NCI-H446 treated with DMSO at 0.1 percent for 48 hours (cell line): ENCODE measurements around the gene CLEC10A.
"Not testable (repeated sequence)": the region's sequence is repeated elsewhere in the genome, so short reads cannot be mapped to it uniquely, and the experiment has no call there.

Experiments used
- DNase-seq: peaks from one replicate; lab custom pipeline; 2025; lab: John Stamatoyannopoulos, UW

The CLEC10A gene

DNA sequence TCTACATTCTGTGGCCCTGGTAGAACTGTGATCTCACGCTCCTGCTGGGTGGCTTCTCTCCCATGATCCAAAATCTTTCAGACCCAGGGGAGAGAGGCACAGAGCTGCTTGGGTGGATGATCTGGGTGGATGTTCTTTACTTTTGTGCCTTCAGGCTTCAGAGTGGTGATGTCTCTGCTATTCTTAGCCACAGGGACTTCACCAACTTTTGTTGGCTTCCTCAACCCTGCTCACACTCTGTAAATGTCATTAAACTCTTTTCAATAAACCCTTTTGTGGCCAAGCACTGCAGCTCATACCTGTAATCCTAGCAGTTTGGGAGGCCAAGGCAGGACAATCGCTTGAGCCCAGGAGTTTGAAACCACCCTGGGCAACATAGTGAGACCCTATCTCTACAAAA lies 7.6 kb downstream of the CLEC10A start:
- DNase-seq = no peak

DNA sequence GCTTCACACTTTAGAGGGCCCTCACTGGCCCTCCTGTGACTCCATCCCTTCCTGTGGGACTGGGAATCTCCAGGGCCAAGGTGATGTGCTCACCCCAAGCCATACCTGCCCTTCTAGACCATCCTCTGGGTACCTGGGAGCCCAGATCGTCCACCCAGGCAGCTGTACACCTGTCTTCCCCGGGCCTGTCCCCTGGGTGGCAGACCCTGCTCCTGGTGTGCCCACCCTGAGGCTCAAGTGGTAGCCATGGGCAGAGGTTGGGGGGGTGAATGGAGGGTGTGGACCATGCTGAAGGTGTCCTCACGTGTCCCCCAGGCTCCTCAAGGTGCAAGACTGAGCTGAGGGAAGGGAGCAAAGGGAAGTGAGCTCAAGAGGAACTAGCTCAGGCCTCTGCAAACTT lies 9.3 kb downstream of the CLEC10A start:
- no peak for DNase-seq

DNA sequence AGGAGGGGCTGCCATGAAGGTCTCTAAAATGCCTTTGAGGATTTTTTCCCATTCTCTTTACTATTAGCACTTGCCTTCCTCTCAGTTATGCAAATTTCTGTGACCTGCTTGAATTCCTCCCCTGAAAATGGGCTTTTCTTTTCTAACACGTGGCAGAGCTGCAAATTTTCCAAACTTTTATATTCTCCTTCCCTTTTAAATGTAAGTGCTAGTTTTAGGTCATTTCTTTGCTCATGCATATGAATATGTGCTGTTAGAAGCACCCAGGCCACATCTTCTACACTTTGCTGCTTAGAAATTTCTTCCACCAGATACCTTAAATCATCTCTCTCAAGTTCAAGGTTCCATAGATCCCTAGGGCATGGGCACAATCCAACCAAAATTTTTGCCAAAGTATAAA lies 11.8 kb downstream of the CLEC10A start:
- DNase-seq = no peak

DNA sequence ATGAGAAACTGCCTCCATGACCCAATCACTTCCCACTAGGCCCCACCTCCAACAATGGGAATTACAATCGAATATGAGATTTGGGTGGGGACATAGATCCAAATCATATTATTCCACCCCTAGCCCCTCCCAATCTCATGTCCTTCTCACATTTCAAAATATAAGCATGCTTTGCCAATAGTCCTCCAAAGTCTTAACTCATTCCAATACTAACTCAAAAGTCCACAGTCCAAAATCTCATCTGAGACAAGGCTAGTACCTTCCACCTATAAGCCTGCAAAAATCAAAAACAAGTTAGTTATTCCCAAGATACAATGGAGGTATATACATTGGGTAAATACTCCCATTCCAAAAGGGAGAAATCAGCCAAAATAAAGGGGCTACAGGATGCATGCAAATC lies 12.9 kb downstream of the CLEC10A start:
- DNase-seq = no peak

DNA sequence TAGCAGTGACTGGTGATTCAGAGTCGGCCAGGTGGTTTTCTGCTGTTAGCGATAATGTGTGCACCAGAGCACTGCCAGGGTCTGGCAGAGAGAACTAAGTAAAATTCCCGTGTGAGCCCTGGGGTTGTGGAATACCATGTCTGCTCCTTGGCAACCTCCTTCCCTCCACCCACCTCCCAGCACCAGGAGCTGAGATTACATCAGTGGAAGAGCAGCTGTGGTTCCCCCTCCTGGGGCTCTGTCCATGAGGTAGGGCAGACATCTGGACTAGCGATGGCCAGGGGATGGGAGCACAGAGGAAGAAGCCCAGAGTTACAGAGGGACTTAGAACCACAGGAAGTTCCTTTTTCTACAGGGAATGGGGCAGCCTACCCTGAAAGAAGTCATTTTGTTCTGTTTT lies 15.8 kb downstream of the CLEC10A start:
- no peak for DNase-seq

DNA sequence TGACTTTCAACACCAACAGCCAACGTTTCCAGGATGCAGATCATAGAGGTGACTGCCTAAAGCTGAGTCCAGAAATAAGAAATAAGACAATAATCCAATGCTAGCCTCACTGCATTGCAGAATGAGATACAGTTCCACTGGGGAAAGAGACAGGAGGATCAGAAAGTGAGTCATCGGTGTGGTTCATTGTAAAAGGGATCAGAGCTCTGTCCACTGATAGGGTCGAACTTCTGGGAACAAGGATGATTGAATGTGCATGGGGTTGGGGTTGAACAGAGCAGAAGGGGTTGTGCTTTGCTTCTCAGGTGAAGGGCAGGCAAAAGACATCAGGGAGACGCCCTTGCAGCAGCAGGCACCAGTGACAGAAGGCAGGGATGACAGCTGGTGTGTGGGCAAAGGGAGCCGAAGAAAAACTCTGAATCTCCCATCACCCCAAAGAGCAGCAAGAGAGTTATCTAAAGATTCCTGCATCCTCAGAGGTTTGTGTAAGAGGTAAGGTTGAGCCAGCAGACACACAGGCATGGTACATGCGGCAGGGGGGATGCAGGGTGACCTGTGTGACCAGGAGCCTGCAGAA lies 16.4 kb downstream of the CLEC10A start:
- DNase-seq = no peak

DNA sequence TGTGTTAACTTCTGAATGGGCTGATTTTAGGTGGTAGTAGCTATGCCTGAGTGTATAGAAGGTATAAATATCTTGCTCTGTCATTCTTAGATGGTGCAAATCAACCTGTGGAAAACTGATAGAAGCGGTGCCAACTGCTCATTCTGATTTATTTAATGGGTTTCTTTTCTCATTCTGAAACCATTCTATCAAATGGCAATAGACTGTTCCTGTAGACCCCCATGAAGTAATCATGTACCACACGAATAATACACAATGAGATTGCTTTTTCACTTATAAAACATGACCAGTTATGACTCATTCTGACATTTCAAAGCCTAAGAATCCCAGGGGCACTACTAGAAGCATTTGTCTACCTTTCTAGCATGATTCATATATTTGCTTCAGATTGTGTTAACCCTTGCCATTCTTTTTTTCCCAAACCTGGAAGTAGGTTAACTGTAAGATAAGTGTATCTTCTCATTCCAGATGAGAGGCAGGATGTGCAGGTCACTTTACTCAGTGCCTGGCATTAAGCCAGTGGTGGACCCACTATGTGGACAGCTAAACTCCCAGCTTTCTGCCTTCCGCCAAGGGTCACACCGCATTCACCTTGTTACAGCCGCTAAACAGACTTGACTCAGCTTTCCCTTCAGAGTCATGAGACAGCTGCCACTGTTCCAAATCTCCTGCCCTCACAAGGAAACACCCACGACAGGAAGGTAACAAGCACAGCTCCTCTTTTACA lies 19.7 kb downstream of the CLEC10A start:
- no peak for DNase-seq

DNA sequence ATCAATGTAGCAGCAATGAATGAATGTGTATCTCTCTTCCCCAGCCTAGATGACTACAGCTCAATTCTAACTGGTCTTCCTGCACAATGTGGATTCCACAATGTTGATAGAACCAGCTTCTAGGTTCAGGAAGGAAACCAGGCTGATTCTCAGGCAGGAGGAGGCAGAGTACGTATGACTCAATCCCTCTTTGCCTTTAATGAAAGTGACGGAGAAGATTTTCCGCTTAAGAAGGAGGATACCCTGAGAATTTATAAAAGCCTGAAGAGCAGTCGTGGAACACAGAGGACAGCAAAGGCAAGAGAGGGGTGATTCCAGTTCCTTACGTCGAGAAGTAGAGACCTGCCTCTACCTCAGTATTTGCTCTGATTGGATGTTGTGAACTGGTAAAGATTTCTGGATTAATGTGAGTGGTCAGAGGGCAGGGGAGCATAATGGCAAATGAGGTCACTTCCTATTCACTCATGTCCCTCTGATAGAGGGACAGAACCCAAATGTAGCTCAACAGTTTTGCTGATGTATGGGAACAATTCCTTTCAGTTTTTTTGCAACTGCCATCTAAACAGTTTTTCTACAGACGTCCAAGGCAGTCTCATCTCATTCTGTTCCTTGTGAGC lies 21.1 kb downstream of the CLEC10A start:
- DNase-seq = no peak

DNA sequence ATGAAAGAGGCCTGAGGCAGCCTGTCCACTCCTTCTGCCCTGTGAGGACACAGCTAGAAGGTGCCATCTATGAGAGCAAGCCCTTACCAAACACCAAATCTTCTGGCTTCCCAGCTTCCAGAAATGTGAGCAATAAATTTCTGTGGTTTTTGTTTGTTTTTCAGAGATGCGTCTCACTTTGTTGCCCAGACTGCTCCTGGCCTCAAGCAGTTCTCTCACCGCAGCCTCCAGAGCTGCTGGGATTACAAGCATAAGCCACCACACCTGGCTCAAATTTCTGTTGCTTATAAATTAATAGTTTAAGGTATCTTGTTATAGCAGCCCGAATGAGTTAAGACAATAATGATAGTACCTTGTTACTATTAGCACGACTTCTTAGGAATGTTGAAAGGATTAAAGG lies 23.7 kb downstream of the CLEC10A start:
- DNase-seq = no peak

DNA sequence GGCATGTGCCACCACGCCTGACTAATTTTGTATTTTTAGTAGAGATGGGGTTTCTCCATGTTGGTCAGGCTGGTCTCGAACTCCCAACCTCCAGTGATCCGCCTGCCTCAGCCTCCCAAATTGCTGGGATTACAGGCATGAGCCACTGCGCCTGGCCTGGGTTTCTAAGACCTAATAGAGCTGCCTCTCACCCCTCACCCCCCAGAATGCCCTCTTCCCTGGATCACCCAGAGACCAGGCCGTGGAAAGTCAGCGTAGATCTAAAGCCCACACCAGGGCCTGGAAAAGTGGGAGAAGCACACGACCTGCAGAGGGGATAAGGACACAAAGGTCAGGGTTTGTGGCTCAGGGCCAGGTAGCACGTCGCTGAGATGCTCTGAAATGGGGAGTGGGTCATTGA lies 29.5 kb downstream of the CLEC10A start:
- DNase-seq = not testable (repeated sequence)

DNA sequence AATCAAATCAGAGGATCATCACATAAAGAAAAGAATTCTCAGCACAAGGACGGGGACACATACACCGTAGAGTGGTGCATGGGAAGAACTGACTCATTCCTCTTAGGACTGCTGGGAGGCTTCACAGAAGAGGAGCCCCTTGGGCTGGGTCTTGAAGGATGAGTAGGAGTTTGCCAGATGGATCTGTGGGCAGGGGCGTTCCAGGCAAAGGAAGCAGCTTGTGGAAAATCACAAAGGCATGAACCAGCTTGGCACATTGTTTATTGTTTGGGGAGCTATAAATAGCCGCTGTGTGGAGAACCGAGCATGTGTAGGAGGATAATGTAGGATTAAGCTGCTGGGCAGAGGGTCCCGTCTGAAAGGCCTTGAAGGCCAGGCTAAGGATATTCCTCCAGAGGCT lies 31.1 kb downstream of the CLEC10A start:
- DNase-seq = no peak

DNA sequence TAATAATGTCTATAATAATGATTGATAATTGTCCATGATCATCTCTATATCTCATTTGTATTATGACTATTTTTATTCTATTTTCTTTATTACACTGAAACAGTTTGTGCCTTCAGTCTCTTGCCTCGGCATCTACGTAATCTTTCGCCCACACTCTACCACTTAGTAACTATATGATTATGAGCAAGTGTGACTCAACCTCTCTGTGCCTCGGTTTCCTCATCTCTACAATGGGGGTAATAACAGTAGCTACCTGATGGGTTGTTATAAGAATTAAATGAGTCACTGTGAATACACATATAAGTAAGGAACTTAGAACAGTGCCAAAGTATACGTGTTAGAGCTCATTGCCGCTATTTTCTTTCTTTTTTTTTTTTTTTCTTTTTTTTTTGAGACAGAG lies 32.5 kb downstream of the CLEC10A start:
- no peak for DNase-seq

DNA sequence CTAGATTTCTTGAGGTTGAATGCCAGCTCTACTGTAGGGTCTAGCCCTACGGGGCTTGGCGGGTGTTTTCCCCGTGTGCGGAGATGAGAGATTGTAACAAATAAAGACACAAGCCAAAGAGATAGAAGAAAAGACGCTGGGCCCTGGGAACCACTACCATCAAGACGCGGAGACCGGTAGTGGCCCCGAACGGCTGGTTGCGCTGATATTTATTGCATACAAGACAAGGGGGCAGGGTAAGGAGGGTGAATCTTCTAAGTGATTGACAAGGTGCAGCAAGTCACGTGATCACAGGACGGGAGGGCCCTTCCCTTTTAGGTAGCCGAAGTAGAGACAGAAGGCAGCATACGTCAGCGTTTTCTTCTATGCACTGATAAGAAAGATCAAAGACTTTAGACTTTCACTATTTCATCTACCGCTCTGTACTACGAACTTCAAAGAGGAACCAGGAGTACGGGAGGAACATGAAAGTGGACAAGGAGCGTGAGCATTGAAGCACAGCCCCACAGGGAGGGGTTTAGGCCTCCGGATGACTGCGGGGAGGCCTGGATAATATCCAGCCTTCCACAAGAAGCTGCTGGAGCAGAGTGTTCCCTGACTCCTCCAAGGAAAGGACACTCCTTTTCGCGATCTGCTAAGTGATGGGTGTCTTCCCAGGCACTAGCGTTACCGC lies 33.2 kb downstream of the CLEC10A start:
- not testable (repeated sequence) for DNase-seq

DNA sequence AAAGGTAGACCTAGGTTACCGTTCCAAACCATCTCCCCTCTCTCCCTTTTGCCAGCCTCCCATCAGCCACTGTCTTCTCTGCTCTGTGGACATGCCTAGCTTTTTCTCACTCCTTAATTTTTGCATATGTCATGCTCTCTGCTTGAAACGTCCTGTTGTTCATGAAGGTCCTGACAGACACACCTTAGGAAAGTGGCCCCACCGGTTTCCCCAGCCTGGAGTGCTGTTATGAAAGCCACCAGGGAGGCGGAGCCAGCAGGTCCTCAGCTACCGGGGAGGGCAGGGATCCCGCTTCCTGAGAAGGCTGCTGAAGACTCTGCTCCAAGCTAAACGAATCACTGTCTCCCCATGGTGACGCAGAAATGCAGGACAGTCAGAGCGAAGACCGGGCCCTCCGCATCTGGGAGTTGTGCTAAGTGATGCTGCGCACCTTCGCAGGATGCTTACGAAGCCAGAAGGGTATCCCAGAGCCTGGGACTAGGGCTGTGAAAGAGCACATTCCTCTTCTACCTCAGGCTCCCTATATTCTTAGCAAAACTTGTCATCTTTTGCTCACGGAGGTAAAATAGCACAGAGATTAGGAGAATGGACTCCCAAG lies 33.8 kb downstream of the CLEC10A start:
- DNase-seq = no peak

DNA sequence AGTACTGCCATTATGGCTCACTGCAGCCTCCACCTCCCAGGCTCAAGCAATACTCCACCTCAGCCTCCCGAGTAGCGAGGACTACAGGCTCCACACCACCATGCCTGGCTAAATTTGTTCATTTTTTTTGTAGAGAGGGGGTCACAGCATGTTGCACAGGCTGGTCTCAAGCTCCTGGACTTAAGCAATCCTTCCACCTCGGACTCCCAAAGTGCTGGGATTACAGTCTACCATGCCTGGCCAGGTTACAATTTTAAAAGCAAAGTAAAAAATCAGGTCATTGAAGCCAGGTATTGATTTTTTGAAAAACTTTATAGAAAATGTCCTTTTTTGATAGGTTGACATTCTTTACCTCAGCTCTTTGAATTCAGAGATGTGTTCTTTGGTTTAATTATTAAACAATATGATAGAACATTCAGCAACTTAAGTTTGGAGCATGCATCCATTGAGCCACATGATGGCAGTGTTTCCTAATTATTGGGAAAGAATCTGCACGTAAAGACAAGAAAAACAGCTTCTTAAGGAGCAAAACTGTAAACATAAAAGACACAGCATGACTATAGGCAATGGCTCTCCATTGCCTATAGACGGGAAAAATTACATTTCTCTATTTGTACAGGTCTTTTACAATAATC lies 34.4 kb downstream of the CLEC10A start:
- peak; percentile 27 for DNase-seq

DNA sequence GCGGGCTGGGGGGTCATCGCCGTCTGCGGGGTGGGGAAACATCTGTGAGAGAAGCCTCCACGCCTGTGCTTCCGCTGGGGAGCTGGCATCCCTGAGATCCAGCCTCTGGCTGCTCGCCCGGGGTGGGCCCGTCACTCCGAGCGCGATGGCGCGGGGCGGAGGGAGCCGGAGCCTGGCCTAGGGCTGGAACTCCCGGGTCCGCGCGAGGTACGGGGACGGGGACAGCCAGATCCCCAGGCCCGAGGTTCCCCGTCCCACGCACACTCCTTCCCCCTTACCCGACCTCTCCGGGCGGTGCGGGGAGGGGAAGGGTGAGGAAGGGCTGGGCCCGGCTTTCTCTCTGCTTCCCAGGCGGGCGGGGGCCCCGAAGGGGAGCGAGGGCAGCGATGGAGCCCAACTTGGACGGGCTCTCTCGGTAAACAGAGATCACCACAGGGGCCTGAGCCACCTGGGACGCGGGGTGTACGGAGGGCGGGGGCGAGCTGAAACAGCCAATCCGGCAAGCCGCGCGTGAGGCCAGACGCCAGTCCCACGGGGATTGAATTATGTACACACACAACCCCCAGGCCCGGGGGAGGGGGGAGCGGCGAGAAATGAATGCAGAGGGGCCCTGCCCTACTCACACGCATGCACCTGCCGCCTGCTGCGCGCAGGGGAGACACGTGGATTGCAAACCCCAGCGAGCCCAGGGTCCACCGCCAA lies 36.4 kb downstream of the CLEC10A start, which contains the start of gene SLC16A11:
SLC16A11 (minus strand) TSS at position 596 of the 702 bp plus-strand sequence; CDS start at position 17, 579 bp downstream.
- no peak for DNase-seq

DNA sequence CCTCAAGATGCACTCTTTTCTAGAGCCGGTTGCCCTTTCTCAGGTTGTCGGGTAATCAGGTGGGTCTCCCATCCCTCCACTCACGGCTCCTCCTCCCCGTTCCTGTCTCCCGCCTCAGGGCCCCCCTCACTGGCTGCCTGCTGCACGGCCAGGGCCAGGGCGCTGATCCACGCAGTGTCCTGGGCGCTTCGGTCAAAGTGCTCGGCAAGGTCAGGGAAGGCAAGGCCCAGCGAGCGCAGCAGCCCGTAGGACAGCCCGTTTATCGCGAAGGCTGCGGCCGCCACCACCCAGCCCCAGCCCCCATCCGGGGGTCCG lies 36.9 kb downstream of the CLEC10A start:
- no peak for DNase-seq

DNA sequence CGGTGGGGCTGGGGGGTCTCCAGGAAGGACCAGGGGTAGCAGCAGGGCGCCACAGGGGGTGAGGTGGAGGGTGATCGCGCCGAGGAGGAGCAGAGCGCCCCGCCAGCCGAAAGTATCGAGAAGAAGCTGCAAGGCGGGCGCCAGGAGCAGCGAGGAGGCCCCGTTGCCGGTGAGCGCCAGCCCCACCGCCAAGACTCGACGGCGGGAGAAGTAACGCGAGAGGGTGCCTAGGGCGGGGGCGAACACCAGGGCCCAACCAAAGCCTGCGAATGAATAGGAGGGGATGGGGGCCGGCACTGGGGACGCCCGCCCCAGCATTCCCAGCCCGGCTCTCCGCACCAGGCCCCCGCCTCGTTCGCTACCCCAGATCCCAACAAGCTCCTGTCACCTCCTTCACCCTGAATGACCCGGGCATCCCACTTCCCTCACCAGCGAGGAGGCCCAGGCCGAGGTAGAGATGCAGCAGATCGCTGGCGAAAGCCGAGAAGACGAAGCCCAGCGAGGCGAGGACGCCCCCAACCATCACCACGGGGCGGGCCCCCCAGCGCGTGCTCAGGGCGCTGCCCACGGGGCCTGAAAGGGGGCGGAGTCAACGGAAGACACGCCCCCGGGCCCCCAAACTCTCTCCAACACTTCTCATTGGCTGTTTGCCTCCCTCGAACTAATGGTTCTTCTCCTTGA lies 37.4 kb downstream of the CLEC10A start:
- no peak for DNase-seq

DNA sequence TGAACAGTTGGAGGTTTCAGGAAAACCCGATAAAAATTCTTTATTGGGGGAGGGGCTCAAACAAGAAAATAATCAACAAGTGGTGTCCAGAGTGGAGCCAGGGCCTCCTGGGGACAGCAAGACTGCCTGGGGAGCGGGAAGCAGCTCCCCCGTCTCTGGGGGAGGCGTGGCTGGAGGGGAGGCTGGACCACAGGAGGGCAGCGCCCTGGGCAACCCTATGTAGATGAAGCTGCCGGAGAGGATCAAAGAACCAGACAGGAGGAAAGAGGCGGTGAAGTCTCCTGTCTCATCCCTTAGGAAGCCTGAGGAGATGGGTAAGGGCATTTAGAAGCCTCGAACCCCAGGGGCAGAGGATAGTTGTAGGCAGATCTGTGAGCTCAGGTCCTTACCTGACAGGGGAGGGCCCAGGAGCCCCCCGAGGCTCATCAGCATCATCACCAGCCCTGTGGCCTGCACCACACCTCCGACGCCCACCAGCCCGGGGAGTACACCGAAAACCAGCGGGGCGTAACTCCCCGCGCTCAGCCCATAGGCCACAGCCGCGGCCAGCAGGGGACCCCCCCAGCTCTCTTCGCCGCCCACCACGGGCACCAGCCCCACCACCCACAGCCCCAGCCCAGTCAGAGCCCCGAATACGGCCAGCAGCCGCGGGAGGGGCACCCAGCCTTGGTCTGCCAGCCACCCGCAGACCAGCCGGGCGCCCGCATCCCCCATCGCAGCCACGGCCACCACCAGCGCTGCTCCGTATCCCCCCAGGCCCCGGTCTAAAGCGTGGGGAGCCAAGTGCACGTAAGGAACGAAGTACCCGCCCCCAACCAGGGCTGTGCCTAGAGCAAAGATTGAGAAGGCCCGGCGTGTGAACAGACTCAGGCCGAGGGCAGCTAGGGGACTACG lies 38.2 kb downstream of the CLEC10A start:
- no peak for DNase-seq

DNA sequence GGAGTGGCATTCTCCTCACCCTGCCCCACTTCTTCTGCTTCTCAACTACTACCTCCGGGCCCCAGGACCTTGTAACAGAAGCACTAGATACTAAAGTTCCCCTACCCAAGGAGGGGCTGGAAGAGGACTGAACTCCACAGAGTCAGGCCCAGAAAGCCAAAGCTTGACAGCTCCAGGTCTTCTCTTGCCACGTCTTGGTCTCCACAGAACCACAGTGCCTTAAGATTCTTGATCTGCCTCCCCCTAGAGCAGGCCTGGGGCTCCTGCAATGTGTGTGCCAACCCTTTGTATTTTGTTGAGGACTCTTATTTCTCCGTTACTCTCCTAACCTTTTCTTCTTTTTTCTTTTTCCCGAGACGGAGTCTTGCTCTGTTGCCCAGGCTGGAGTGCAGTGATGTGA lies 40.2 kb downstream of the CLEC10A start:
- no peak for DNase-seq
